HepG2 (cell line): ENCODE data around the gene MARCHF2. TPM values are rescaled to one million over a fixed set of nuclear protein-coding genes. Genes with fewer than 3 reads are reported as not detected.

ENCODE experiments used
- ATAC-seq: fragments of 200-7000 bp; cut with Tn5 transposase; 3 replicates; pipeline ENCODE4 v1.9.1; 2020; ENCODE audit warnings: mild to moderate bottlenecking, moderate library complexity
- BruUV-seq: library from RNA; stranded (reverse); fragments of 400-500 nt; replicated peaks from 2 replicates; lab custom pipeline; 2021; lab: Mats Ljungman, UMichigan
- CTCF ChIA-PET: fragments of 300-600 bp; formaldehyde crosslinking; extraction: SDS; loops from one replicate; lab custom pipeline; 2021; ENCODE audit warnings: low total read pairs, inconsistent platforms, low intra/inter-chr PET ratio; lab: Yijun Ruan, JAX
- POLR2A ChIA-PET: fragments of 350-600 bp; sonication (Branson Sonifier 250); formaldehyde crosslinking; loops from one replicate; lab custom pipeline; 2020; ENCODE audit warnings: antibody characterized with exemption, inconsistent platforms; lab: Yijun Ruan, JAX
- DNase-seq: peaks from one replicate; pipeline ENCODE4 v3.0.0-alpha.2; 2015; ENCODE audit warnings: low spot score
- FAIRE-seq: peaks from 3 replicates; lab custom pipeline; 2011; peaks lifted over from hg19 to GRCh38; lab: Jason Lieb, UNC
- H2AFZ ChIP-seq: one replicate; pipeline ENCODE4 v1.6.1; 2011; ENCODE audit warnings: low read length, inconsistent platforms
- H3K27ac ChIP-seq: fragments of 300-600 bp; 3 replicates; pipeline ENCODE4 v1.8.0; 2011; ENCODE audit warnings: mixed run types, mild to moderate bottlenecking, mixed read lengths, low read length, inconsistent platforms; ENCODE audit not compliant: insufficient read depth; ENCODE audit errors: extremely low read length
- H3K27me3 ChIP-seq, 2 experiments: fragments of 200-600 bp in 1 of 2; 2 replicates in 1 of 2; 3 replicates in 1 of 2; pipeline versions ENCODE4 v1.6.0 to v1.8.0; 2011; ENCODE audit warnings: low read length in 2 of 2, mild to moderate bottlenecking in 2 of 2, moderate library complexity in 2 of 2, inconsistent platforms in 1 of 2; ENCODE audit not compliant: insufficient read depth in 2 of 2, control insufficient read depth in 1 of 2
- H3K36me3 ChIP-seq, 2 experiments: fragments of 200-600 bp in 1 of 2; replicated peaks in 1 of 2; 2 replicates in 1 of 2; 3 replicates in 1 of 2; pipeline versions ENCODE4 v1.5.1 to v1.8.0; 2011; ENCODE audit warnings: low read length in 2 of 2, inconsistent platforms in 1 of 2; ENCODE audit not compliant: insufficient read depth in 2 of 2, control insufficient read depth in 1 of 2
- H3K4me1 ChIP-seq: 2 replicates; pipeline ENCODE4 v1.5.1; 2012; ENCODE audit warnings: low read length, inconsistent platforms; ENCODE audit not compliant: insufficient read depth
- H3K4me2 ChIP-seq: 2 replicates; pipeline ENCODE4 v1.6.0; 2011; ENCODE audit warnings: low read depth, low read length, inconsistent platforms
- H3K4me3 ChIP-seq, 3 experiments: fragments of 200-600 bp in 1 of 3; sonication (generic), shearing (Covaris generic) in 1 of 3; replicated peaks in 1 of 3; 2 replicates each; pipeline ENCODE4 v1.5.1; 2011 to 2016; ENCODE audit warnings: low read length in 3 of 3, inconsistent platforms in 2 of 3, low read depth in 2 of 3, mild to moderate bottlenecking in 2 of 3, control low read depth in 1 of 3, mixed read lengths in 1 of 3; ENCODE audit not compliant: insufficient read depth in 1 of 3
- H3K79me2 ChIP-seq: one replicate; pipeline ENCODE4 v1.6.1; 2011; ENCODE audit warnings: low read length, inconsistent platforms; ENCODE audit not compliant: insufficient read depth
- H3K9ac ChIP-seq: 2 replicates; pipeline ENCODE4 v1.6.0; 2011; ENCODE audit warnings: mild to moderate bottlenecking, low read depth, low read length, inconsistent platforms; ENCODE audit not compliant: insufficient read depth
- H3K9me3 ChIP-seq: 2 replicates; pipeline ENCODE4 v1.5.1; 2012; ENCODE audit warnings: mild to moderate bottlenecking, low read length
- H4K20me1 ChIP-seq: 2 replicates; pipeline ENCODE4 v1.6.0; 2011; ENCODE audit warnings: inconsistent platforms, mild to moderate bottlenecking, low read length, moderate library complexity; ENCODE audit not compliant: insufficient read depth
- CAMTA2 ChIP-seq: sonication (generic); formaldehyde crosslinking; IDR thresholded peaks from 2 replicates; pipeline ENCODE4 v1.4.0; 2020; ENCODE audit warnings: mild to moderate bottlenecking, missing genetic modification reagents, borderline replicate concordance
- KDM3A ChIP-seq: IDR thresholded peaks from 2 replicates; pipeline ENCODE4 v1.6.1; 2018; ENCODE audit warnings: low read depth, missing compliant biosample characterization
- SATB2 ChIP-seq: sonication (generic); formaldehyde crosslinking; IDR thresholded peaks from 2 replicates; pipeline ENCODE4 v1.5.0; 2020; ENCODE audit warnings: missing genetic modification reagents
- SMARCE1 ChIP-seq: fragments of 450-650 bp; IDR thresholded peaks from 2 replicates; pipeline ENCODE4 v1.6.1; 2017; ENCODE audit warnings: borderline replicate concordance
- SRF ChIP-seq: IDR thresholded peaks from 2 replicates; pipeline ENCODE4 v1.6.1; 2011; ENCODE audit warnings: mild to moderate bottlenecking, low read depth, low read length, moderate library complexity
- U2AF1 ChIP-seq: fragments of 200-400 bp; formaldehyde crosslinking; optimal IDR thresholded peaks from 2 replicates; pipeline ENCODE3; 2017; ENCODE audit warnings: mild to moderate bottlenecking, low read depth, low read length
- ZKSCAN5 ChIP-seq: sonication (generic); formaldehyde crosslinking; IDR thresholded peaks from 2 replicates; pipeline ENCODE4 v1.5.1; 2020; ENCODE audit warnings: mild to moderate bottlenecking, missing genetic modification reagents
- ZMAT3 ChIP-seq: sonication (generic); formaldehyde crosslinking; conservative IDR thresholded peaks from 2 replicates; pipeline ENCODE4 v1.7.0; 2021; ENCODE audit warnings: missing genetic modification reagents
- ZMYM2 ChIP-seq: sonication (generic); formaldehyde crosslinking; IDR thresholded peaks from 2 replicates; pipeline ENCODE4 v1.8.0; 2022; ENCODE audit warnings: mild to moderate bottlenecking, missing genetic modification reagents
- ZNF549 ChIP-seq: sonication (generic); formaldehyde crosslinking; IDR thresholded peaks from 2 replicates; pipeline ENCODE4 v1.5.0; 2020; ENCODE audit warnings: missing genetic modification reagents
- ZNF772 ChIP-seq: sonication (generic); formaldehyde crosslinking; IDR thresholded peaks from 2 replicates; pipeline ENCODE4 v1.5.0; 2020; ENCODE audit warnings: mild to moderate bottlenecking, missing genetic modification reagents
- WGBS: methylation state at CpG from one replicate; pipeline ENCODE4 v1.1.6; 2017; ENCODE audit warnings: low lambda C conversion rate; 5-methylcytosine and 5-hydroxymethylcytosine counted together
- in situ Hi-C: cut with HindIII; loops from 2 replicates; pipeline ENCODE4 v1.10.0; 2017; ENCODE audit warnings: low pct_unique_long_range_greater_than_20kb; ENCODE audit not compliant: extremely low pct_ligation_motif_present
- intact Hi-C: fragments of 100-400 bp; cut with micrococcal nuclease; formaldehyde crosslinking; loops from one replicate; pipeline ENCODE4 v1.10.0; 2022; ENCODE audit not compliant: unreplicated experiment
- polyA plus RNA-seq, 8 experiments: library from polyadenylated mRNA; depleted of rRNA in 3 of 8; stranded (reverse) in 7 of 8; unstranded in 1 of 8; fragments of >200 nt; fragmentation: Illumina TruSeq in 4 of 8; extraction: Trizol in 4 of 8; gene quantifications; 2 replicates each; pipeline versions ENCODE4 v1.2.1 to v1.2.3, GENCODE V29; 2011 to 2016; ENCODE audit warnings: low read depth in 4 of 8, missing spikeins in 1 of 8, mixed read lengths in 1 of 8; ENCODE audit not compliant: insufficient read depth in 1 of 8
- total RNA-seq, 5 experiments: library from RNA; depleted of rRNA; stranded (reverse); fragments of >200 nt; fragmentation: Illumina TruSeq; extraction: Trizol; gene quantifications; 2 replicates each; pipeline ENCODE4 v1.2.3, GENCODE V29; 2016; ENCODE audit warnings: low read depth in 1 of 5
- TF ChIP-seq, protein P1 (sequence below): sonication (generic); formaldehyde crosslinking; IDR thresholded peaks from 2 replicates; pipeline ENCODE4 v1.9.0; 2022; ENCODE audit warnings: missing genetic modification reagents, mild to moderate bottlenecking, borderline replicate concordance
- TF ChIP-seq, protein P2 (sequence below): sonication (generic); formaldehyde crosslinking; conservative IDR thresholded peaks from 2 replicates; pipeline ENCODE4 v1.5.0; 2020; ENCODE audit warnings: missing genetic modification reagents
- TF ChIP-seq, protein P3 (sequence below): sonication (generic); formaldehyde crosslinking; IDR thresholded peaks from 2 replicates; pipeline ENCODE4 v1.4.0; 2020; ENCODE audit warnings: mild to moderate bottlenecking, missing genetic modification reagents
- TF ChIP-seq, protein P4 (sequence below): sonication (generic); formaldehyde crosslinking; IDR thresholded peaks from 2 replicates; pipeline ENCODE4 v1.9.0; 2021; ENCODE audit warnings: missing genetic modification reagents, borderline replicate concordance

The MARCHF2 gene
- total and polyA plus RNA-seq, 2 of the 13 experiments (the other 11 are each of a cell fraction or from before 2014, with no cell fraction given), result 12.7 to 13.0 TPM

DNA sequence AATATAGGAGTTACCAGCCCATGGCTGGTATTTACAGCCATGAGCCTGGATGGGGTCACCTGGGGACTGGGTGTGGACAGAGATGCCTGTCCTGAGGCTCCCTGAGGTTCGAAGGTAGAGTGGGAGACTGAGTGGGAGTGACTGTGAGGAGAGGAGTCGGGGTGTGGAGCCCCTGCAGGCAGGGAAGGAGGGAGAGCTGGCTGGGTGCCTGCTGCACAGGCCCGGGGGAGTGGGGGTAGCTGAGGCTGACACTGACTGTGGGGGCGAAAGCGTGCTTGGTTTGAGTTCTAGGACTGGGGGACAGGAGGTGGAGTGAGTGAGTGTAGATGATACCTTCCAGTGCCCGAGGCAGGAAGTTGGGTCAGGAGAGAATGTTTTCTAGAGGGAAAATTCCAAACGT, 15.8 kb upstream of the MARCHF2 start:
- Histone ChIP-seq H3K79me2 (peaks cover 41% of the 10 kb centered on the region), H3K9ac (no peak overlapping the region)
- intact Hi-C loops, result no loop called here
- TF ChIP-seq, protein P1, sequence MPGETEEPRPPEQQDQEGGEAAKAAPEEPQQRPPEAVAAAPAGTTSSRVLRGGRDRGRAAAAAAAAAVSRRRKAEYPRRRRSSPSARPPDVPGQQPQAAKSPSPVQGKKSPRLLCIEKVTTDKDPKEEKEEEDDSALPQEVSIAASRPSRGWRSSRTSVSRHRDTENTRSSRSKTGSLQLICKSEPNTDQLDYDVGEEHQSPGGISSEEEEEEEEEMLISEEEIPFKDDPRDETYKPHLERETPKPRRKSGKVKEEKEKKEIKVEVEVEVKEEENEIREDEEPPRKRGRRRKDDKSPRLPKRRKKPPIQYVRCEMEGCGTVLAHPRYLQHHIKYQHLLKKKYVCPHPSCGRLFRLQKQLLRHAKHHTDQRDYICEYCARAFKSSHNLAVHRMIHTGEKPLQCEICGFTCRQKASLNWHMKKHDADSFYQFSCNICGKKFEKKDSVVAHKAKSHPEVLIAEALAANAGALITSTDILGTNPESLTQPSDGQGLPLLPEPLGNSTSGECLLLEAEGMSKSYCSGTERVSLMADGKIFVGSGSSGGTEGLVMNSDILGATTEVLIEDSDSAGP (CRISPR knock-in tag), result no peak
- no peak for TF ChIP-seq CAMTA2 (CRISPR knock-in tag)
- no peak for TF ChIP-seq KDM3A
- TF ChIP-seq, protein P2, sequence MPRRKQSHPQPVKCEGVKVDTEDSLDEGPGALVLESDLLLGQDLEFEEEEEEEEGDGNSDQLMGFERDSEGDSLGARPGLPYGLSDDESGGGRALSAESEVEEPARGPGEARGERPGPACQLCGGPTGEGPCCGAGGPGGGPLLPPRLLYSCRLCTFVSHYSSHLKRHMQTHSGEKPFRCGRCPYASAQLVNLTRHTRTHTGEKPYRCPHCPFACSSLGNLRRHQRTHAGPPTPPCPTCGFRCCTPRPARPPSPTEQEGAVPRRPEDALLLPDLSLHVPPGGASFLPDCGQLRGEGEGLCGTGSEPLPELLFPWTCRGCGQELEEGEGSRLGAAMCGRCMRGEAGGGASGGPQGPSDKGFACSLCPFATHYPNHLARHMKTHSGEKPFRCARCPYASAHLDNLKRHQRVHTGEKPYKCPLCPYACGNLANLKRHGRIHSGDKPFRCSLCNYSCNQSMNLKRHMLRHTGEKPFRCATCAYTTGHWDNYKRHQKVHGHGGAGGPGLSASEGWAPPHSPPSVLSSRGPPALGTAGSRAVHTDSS (CRISPR knock-in tag), result no peak
- no peak for TF ChIP-seq ZKSCAN5 (CRISPR knock-in tag)
- TF ChIP-seq, protein P3, sequence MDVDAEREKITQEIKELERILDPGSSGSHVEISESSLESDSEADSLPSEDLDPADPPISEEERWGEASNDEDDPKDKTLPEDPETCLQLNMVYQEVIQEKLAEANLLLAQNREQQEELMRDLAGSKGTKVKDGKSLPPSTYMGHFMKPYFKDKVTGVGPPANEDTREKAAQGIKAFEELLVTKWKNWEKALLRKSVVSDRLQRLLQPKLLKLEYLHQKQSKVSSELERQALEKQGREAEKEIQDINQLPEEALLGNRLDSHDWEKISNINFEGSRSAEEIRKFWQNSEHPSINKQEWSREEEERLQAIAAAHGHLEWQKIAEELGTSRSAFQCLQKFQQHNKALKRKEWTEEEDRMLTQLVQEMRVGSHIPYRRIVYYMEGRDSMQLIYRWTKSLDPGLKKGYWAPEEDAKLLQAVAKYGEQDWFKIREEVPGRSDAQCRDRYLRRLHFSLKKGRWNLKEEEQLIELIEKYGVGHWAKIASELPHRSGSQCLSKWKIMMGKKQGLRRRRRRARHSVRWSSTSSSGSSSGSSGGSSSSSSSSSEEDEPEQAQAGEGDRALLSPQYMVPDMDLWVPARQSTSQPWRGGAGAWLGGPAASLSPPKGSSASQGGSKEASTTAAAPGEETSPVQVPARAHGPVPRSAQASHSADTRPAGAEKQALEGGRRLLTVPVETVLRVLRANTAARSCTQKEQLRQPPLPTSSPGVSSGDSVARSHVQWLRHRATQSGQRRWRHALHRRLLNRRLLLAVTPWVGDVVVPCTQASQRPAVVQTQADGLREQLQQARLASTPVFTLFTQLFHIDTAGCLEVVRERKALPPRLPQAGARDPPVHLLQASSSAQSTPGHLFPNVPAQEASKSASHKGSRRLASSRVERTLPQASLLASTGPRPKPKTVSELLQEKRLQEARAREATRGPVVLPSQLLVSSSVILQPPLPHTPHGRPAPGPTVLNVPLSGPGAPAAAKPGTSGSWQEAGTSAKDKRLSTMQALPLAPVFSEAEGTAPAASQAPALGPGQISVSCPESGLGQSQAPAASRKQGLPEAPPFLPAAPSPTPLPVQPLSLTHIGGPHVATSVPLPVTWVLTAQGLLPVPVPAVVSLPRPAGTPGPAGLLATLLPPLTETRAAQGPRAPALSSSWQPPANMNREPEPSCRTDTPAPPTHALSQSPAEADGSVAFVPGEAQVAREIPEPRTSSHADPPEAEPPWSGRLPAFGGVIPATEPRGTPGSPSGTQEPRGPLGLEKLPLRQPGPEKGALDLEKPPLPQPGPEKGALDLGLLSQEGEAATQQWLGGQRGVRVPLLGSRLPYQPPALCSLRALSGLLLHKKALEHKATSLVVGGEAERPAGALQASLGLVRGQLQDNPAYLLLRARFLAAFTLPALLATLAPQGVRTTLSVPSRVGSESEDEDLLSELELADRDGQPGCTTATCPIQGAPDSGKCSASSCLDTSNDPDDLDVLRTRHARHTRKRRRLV (CRISPR knock-in tag), result no peak
- TF ChIP-seq SMARCE1, result no peak
- no peak for TF ChIP-seq SATB2
- TF ChIP-seq ZNF772 (CRISPR knock-in tag), result no peak
- no peak for TF ChIP-seq ZNF549 (CRISPR knock-in tag)
- TF ChIP-seq, protein P4, sequence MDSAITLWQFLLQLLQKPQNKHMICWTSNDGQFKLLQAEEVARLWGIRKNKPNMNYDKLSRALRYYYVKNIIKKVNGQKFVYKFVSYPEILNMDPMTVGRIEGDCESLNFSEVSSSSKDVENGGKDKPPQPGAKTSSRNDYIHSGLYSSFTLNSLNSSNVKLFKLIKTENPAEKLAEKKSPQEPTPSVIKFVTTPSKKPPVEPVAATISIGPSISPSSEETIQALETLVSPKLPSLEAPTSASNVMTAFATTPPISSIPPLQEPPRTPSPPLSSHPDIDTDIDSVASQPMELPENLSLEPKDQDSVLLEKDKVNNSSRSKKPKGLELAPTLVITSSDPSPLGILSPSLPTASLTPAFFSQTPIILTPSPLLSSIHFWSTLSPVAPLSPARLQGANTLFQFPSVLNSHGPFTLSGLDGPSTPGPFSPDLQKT (CRISPR knock-in tag), result no peak
- no peak for TF ChIP-seq U2AF1
- no peak for TF ChIP-seq ZMYM2 (CRISPR knock-in tag)
- no peak for TF ChIP-seq ZMAT3 (CRISPR knock-in tag)
- TF ChIP-seq SRF, result no peak

More for the DNA sequence above, 15.8 kb upstream of the MARCHF2 start:
- CTCF ChIA-PET, result interaction anchor here (1.5 to 2.7 kb wide), 2 partner anchors 43 to 50 kb away, joined by 5 to 35 read pairs; no protein-coding TSS in a partner anchor
- Histone ChIP-seq H3K4me2 (no peak overlapping the region), H2AFZ (no peak overlapping the region), H4K20me1 (peaks cover 4% of the 10 kb centered on the region), H3K4me1 (peaks cover 51% of the 10 kb centered on the region), H3K27me3 (no peaks in the 10 kb centered on the region), H3K4me3 (no peak overlapping the region), H3K9me3 (no peaks in the 10 kb centered on the region), H3K27ac (no peak overlapping the region), H3K36me3 (peaks cover 2 to 13% of the 10 kb centered on the region in 2 experiments; a peak in 3 of 5 replicates)
- in situ Hi-C loops, result loop anchor here (5.0 kb wide), 1 partner anchor 45 kb away; no protein-coding TSS in a partner anchor
- ATAC-seq (no peak), DNase-seq (no peak), FAIRE-seq (no peak)
- POLR2A ChIA-PET, result no interaction called here
- WGBS, result 89% methylated on average over 7 of the region's 7 CpGs
- no TSS peak for BruUV-seq
